Measurements from ENCODE around the gene CCDC158. TPM values are rescaled to one million over a fixed set of nuclear protein-coding genes. Genes with fewer than 3 reads are reported as not detected.

CCDC158 gene
- polyA plus RNA-seq, 3 donors = not detected

DNA sequence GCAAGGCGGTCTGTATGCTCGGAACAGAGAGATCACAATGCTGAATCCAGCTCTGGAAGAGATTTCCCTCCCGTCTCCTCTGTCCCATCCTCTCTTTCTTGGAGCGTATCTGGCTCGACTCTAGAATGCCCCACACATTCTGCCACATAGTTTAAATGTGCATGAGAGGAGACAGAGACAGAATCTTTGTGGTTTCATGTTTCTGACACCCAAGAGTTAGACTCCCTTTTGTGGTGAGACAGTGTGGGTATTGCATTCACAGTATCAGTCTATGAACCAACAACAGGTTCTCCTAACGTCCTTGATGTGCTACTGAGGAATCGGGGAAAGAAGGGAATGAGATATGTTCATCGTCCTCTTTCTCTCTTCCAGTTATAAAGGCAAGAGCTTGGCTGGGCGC is 144.1 kb downstream of the CCDC158 start:
- TF ChIP-seq, protein P1, sequence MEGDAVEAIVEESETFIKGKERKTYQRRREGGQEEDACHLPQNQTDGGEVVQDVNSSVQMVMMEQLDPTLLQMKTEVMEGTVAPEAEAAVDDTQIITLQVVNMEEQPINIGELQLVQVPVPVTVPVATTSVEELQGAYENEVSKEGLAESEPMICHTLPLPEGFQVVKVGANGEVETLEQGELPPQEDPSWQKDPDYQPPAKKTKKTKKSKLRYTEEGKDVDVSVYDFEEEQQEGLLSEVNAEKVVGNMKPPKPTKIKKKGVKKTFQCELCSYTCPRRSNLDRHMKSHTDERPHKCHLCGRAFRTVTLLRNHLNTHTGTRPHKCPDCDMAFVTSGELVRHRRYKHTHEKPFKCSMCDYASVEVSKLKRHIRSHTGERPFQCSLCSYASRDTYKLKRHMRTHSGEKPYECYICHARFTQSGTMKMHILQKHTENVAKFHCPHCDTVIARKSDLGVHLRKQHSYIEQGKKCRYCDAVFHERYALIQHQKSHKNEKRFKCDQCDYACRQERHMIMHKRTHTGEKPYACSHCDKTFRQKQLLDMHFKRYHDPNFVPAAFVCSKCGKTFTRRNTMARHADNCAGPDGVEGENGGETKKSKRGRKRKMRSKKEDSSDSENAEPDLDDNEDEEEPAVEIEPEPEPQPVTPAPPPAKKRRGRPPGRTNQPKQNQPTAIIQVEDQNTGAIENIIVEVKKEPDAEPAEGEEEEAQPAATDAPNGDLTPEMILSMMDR (IDR thresholded peaks at IDR 0.05) = no peak
- intact Hi-C loops (cut with micrococcal nuclease) = no loop called here
- Histone ChIP-seq H3K27ac (ENCODE audit: low read depth in 1 of 2, low read length in 2 of 2) (no peak overlapping the region), H3K4me2 (replicated peaks; ENCODE audit: extremely low read depth, low read length, poor library complexity, severe bottlenecking) (no peak overlapping the region), H2AFZ (ENCODE audit: insufficient read depth, low read depth, low read length, poor library complexity, severe bottlenecking) (no peak overlapping the region), H3K36me3 (replicated peaks in 1 of 2; ENCODE audit: control insufficient read depth in 1 of 2, insufficient read depth in 2 of 2, low read length in 2 of 2) (no peaks in the 10 kb centered on the region), H3K79me2 (ENCODE audit: insufficient read depth, low read length) (no peaks in the 10 kb centered on the region), H3K4me1 (ENCODE audit: control insufficient read depth in 1 of 2, insufficient read depth in 2 of 2, low read length in 2 of 2) (peaks cover 0 to 10% of the 10 kb centered on the region in 2 donors), H3K4me3 (replicated peaks in 1 of 3; ENCODE audit: low read depth in 2 of 3, low read length in 3 of 3) (no peak overlapping the region), H3K9ac (ENCODE audit: insufficient read depth, low read length, poor library complexity, severe bottlenecking) (no peak overlapping the region), H3K27me3 (ENCODE audit: control insufficient read depth in 2 of 2, insufficient read depth in 2 of 2, low read length in 2 of 2) (no peaks in the 10 kb centered on the region), H3K9me3 (replicated peaks in 1 of 2; ENCODE audit: control insufficient read depth in 1 of 2, insufficient read depth in 1 of 2, low read length in 2 of 2) (no peaks in the 10 kb centered on the region), H4K20me1 (ENCODE audit: insufficient read depth, low read length) (no peaks in the 10 kb centered on the region)
- Mint-ChIP-seq H3K27ac (no peak overlapping the region), H3K4me3 (no peak overlapping the region), H3K9me3 (no peaks in the 10 kb centered on the region), H3K36me3 (no peaks in the 10 kb centered on the region), H3K4me1 (peaks cover 26% of the 10 kb centered on the region), H3K27me3 (ENCODE audit: low read depth in 3 of 3) (no peaks in the 10 kb centered on the region)
- no peak for DNase-seq
- WGBS (ENCODE audit: insufficient coverage) = 93% methylated on average over 2 of the region's 9 CpGs

DNA sequence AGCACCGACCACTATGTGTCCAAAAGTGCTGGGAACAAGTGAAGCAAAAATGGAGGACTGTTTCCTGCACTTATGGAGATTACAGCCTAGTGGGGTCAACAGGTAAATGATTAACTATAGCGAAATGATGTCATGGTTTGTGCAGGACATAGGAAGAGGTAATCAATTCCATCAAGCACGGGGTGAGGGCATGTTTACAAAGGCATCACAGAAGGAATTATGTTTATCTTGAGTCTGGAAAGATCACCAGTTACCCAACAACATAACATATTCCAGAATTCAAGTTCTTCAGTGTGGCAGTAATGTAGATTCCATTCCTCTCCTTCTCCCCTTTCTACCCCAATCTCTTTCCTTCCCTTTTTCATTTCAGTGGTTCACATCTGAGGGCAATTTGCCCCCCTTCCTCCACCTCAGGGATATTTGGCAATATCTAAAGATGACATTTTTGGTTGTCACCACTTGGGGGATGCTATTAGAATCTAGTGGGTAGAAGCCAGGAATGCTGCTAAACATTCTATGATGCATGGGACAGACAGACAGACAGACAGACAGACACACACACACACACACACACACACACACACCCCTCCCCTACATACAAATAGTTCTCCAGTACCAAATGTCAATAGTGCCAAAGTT is 145.3 kb downstream of the CCDC158 start:
- H3K79me2 ChIP-seq (ENCODE audit: insufficient read depth, low read length) = no peaks in the 10 kb centered on the region
- 100% methylated on average over 1 of the region's 3 CpGs for WGBS (ENCODE audit: insufficient coverage)
- DNase-seq = no peak
- H3K4me1 ChIP-seq (ENCODE audit: control insufficient read depth in 1 of 2, insufficient read depth in 2 of 2, low read length in 2 of 2) = peaks cover 0 to 10% of the 10 kb centered on the region in 2 donors
- no peak overlapping the region for H3K27ac ChIP-seq (ENCODE audit: low read depth in 1 of 2, low read length in 2 of 2)
- no peak overlapping the region for H2AFZ ChIP-seq (ENCODE audit: insufficient read depth, low read depth, low read length, poor library complexity, severe bottlenecking)
- Mint-ChIP-seq H3K4me1 (peaks cover 26% of the 10 kb centered on the region), H3K9me3 (no peaks in the 10 kb centered on the region), H3K4me3 (no peak overlapping the region), H3K27ac (no peak overlapping the region), H3K27me3 (ENCODE audit: low read depth in 3 of 3) (no peaks in the 10 kb centered on the region), H3K36me3 (no peaks in the 10 kb centered on the region)
- H3K4me3 ChIP-seq (replicated peaks in 1 of 3; ENCODE audit: low read depth in 2 of 3, low read length in 3 of 3) = no peak overlapping the region
- H3K4me2 ChIP-seq (replicated peaks; ENCODE audit: extremely low read depth, low read length, poor library complexity, severe bottlenecking) = no peak overlapping the region
- no peak overlapping the region for H3K9ac ChIP-seq (ENCODE audit: insufficient read depth, low read length, poor library complexity, severe bottlenecking)
- no peaks in the 10 kb centered on the region for H4K20me1 ChIP-seq (ENCODE audit: insufficient read depth, low read length)
- no peaks in the 10 kb centered on the region for H3K9me3 ChIP-seq (replicated peaks in 1 of 2; ENCODE audit: control insufficient read depth in 1 of 2, insufficient read depth in 1 of 2, low read length in 2 of 2)
- H3K27me3 ChIP-seq (ENCODE audit: control insufficient read depth in 2 of 2, insufficient read depth in 2 of 2, low read length in 2 of 2) = no peaks in the 10 kb centered on the region
- TF ChIP-seq, protein P1 (IDR thresholded peaks at IDR 0.05) = no peak
- H3K36me3 ChIP-seq (replicated peaks in 1 of 2; ENCODE audit: control insufficient read depth in 1 of 2, insufficient read depth in 2 of 2, low read length in 2 of 2) = no peaks in the 10 kb centered on the region
- intact Hi-C loops (cut with micrococcal nuclease) = no loop called here
